H9 (cell line): ENCODE measurements around the gene GCN1. TPM values are rescaled to one million over a fixed set of nuclear protein-coding genes. Genes with fewer than 3 reads are reported as not detected.

Source experiments
- DNase-seq: peaks from one replicate; pipeline ENCODE4 v3.0.0-alpha.2; 2017
- H2AFZ ChIP-seq: one replicate; pipeline ENCODE4 v1.6.1; 2013; ENCODE audit warnings: mild to moderate bottlenecking, low read length, control low read depth, moderate library complexity
- H2AK5ac ChIP-seq: 2 replicates; pipeline ENCODE4 v1.6.1; 2013; ENCODE audit warnings: low read length, control low read depth, mixed read lengths; ENCODE audit not compliant: insufficient read length
- H2BK120ac ChIP-seq: one replicate; pipeline ENCODE4 v1.6.1; 2013; ENCODE audit warnings: low read depth, mild to moderate bottlenecking, low read length, control low read depth, inconsistent platforms; ENCODE audit not compliant: poor library complexity, severe bottlenecking
- H2BK12ac ChIP-seq: 2 replicates; pipeline ENCODE4 v1.6.1; 2013; ENCODE audit warnings: low read length, control low read depth, mixed read lengths, low read depth; ENCODE audit not compliant: insufficient read length
- H2BK15ac ChIP-seq: 2 replicates; pipeline ENCODE4 v1.6.1; 2013; ENCODE audit warnings: low read depth, low read length, control low read depth
- H2BK20ac ChIP-seq: one replicate; pipeline ENCODE4 v1.6.1; 2013; ENCODE audit warnings: low read depth, mild to moderate bottlenecking, low read length, control low read depth, inconsistent platforms; ENCODE audit not compliant: poor library complexity, severe bottlenecking
- H2BK5ac ChIP-seq: 2 replicates; pipeline ENCODE4 v1.6.1; 2013; ENCODE audit warnings: low read length, control low read depth, mixed read lengths; ENCODE audit not compliant: insufficient read length
- H3K14ac ChIP-seq: 2 replicates; pipeline ENCODE4 v1.6.1; 2013; ENCODE audit warnings: low read length, control low read depth; ENCODE audit not compliant: insufficient read depth
- H3K18ac ChIP-seq: 2 replicates; pipeline ENCODE4 v1.6.1; 2013; ENCODE audit warnings: low read depth, mild to moderate bottlenecking, mixed read lengths, low read length, control low read depth; ENCODE audit not compliant: insufficient read length
- H3K23ac ChIP-seq: 2 replicates; pipeline ENCODE4 v1.6.1; 2013; ENCODE audit warnings: low read length, control low read depth, mixed read lengths, low read depth; ENCODE audit not compliant: insufficient read length
- H3K23me2 ChIP-seq: 2 replicates; pipeline ENCODE4 v1.6.1; 2013; ENCODE audit warnings: low read depth, mild to moderate bottlenecking, mixed read lengths, low read length, control low read depth; ENCODE audit not compliant: insufficient read length, poor library complexity, severe bottlenecking
- H3K27ac ChIP-seq: 2 replicates; pipeline ENCODE4 v1.5.1; 2013; ENCODE audit warnings: low read length, control low read depth, mixed read lengths, low read depth; ENCODE audit not compliant: insufficient read length
- H3K27me3 ChIP-seq: 2 replicates; pipeline ENCODE4 v1.6.1; 2013; ENCODE audit warnings: low read length, control low read depth, inconsistent platforms; ENCODE audit not compliant: insufficient read depth
- H3K4ac ChIP-seq: 2 replicates; pipeline ENCODE4 v1.6.1; 2013; ENCODE audit warnings: low read depth, mild to moderate bottlenecking, control low read depth, inconsistent platforms, low read length, moderate library complexity
- H3K4me1 ChIP-seq: 2 replicates; pipeline ENCODE4 v1.6.1; 2013; ENCODE audit warnings: low read length, control low read depth, inconsistent platforms; ENCODE audit not compliant: insufficient read depth
- H3K4me2 ChIP-seq: 2 replicates; pipeline ENCODE4 v1.6.1; 2013; ENCODE audit warnings: low read length, control low read depth, mixed read lengths; ENCODE audit not compliant: insufficient read length, insufficient read depth
- H3K56ac ChIP-seq: 2 replicates; pipeline ENCODE4 v1.6.1; 2013; ENCODE audit warnings: low read depth, mild to moderate bottlenecking, mixed read lengths, low read length, control low read depth; ENCODE audit not compliant: insufficient read length
- H3K79me1 ChIP-seq: 2 replicates; pipeline ENCODE4 v1.6.1; 2013; ENCODE audit warnings: low read depth, mild to moderate bottlenecking, moderate library complexity, low read length, control low read depth, inconsistent platforms; ENCODE audit not compliant: insufficient read depth, poor library complexity, severe bottlenecking
- H3K79me2 ChIP-seq: 2 replicates; pipeline ENCODE4 v1.6.1; 2013; ENCODE audit warnings: low read length, control low read depth, inconsistent platforms; ENCODE audit not compliant: insufficient read depth
- H3K9ac ChIP-seq: 2 replicates; pipeline ENCODE4 v1.6.1; 2013; ENCODE audit warnings: low read length, control low read depth, mixed read lengths; ENCODE audit not compliant: insufficient read length; ENCODE audit errors: extremely low read depth
- H3K9me3 ChIP-seq: one replicate; pipeline ENCODE4 v1.6.1; 2013; ENCODE audit warnings: low read depth, low read length, inconsistent platforms; ENCODE audit not compliant: control insufficient read depth
- H3T11ph ChIP-seq: one replicate; pipeline ENCODE4 v1.6.1; 2013; ENCODE audit warnings: mild to moderate bottlenecking, low read length, control low read depth, inconsistent platforms
- H4K20me1 ChIP-seq: one replicate; pipeline ENCODE4 v1.6.1; 2013; ENCODE audit not compliant: control insufficient read depth, insufficient read length, insufficient read depth
- H4K5ac ChIP-seq: 2 replicates; pipeline ENCODE4 v1.6.1; 2013; ENCODE audit warnings: low read depth, mild to moderate bottlenecking, mixed read lengths, low read length, control low read depth; ENCODE audit not compliant: insufficient read length
- H4K8ac ChIP-seq: replicated peaks from 2 replicates; pipeline ENCODE4 v1.6.1; 2013; ENCODE audit warnings: low read length, control low read depth, mixed read lengths, low read depth; ENCODE audit not compliant: insufficient read length
- H4K91ac ChIP-seq: 2 replicates; pipeline ENCODE4 v1.6.1; 2013; ENCODE audit warnings: low read depth, mild to moderate bottlenecking, moderate library complexity, mixed read lengths, low read length, control low read depth; ENCODE audit not compliant: insufficient read length
- H3K27ac Mint-ChIP-seq, 3 experiments: 2 replicates in 2 of 3; 3 replicates in 1 of 3; pipeline ENCODE4 v1.8.0; 2020 to 2021; ENCODE audit warnings: mixed read lengths in 3 of 3, mild to moderate bottlenecking in 1 of 3, moderate library complexity in 1 of 3
- H3K27me3 Mint-ChIP-seq: 2 replicates; pipeline ENCODE4 v1.8.0; 2021; ENCODE audit warnings: low read depth, mild to moderate bottlenecking, moderate library complexity, mixed read lengths
- H3K36me3 Mint-ChIP-seq, 3 experiments: 2 replicates in 2 of 3; 3 replicates in 1 of 3; pipeline ENCODE4 v1.8.0; 2020 to 2021; ENCODE audit warnings: low read depth in 3 of 3, mixed read lengths in 3 of 3; ENCODE audit not compliant: insufficient read depth in 1 of 3
- H3K4me1 Mint-ChIP-seq, 2 experiments: 2 replicates each; pipeline ENCODE4 v1.8.0; 2020; ENCODE audit warnings: mixed read lengths in 2 of 2
- H3K4me3 Mint-ChIP-seq, 2 experiments: 2 replicates in 1 of 2; 3 replicates in 1 of 2; pipeline ENCODE4 v1.8.0; 2020 to 2021; ENCODE audit warnings: mild to moderate bottlenecking in 2 of 2, mixed read lengths in 2 of 2, moderate library complexity in 1 of 2
- H3K9me3 Mint-ChIP-seq, 2 experiments: 2 replicates in 1 of 2; 3 replicates in 1 of 2; pipeline ENCODE4 v1.8.0; 2020; ENCODE audit warnings: mild to moderate bottlenecking in 2 of 2, mixed read lengths in 2 of 2, moderate library complexity in 1 of 2
- WGBS: extraction: QIAGEN DNeasy Blood & Tissue Kit; methylation state at CpG from one replicate; pipeline ENCODE4 v1.1.7; 2013; ENCODE audit warnings: missing lambda C conversion rate, low lambda C conversion rate, mixed read lengths; ENCODE audit not compliant: insufficient read length; ENCODE audit errors: extremely low coverage; 5-methylcytosine and 5-hydroxymethylcytosine counted together
- total RNA-seq: library from RNA; stranded (reverse); gene quantifications from 2 replicates; pipeline ENCODE4 v1.2.1, GENCODE V29; 2021
- TF ChIP-seq, protein P1 (sequence below): fragments of 200-600 bp; sonication (generic); conservative IDR thresholded peaks from 3 replicates; pipeline ENCODE4 v1.8.0; 2021; ENCODE audit warnings: antibody characterized with exemption, mild to moderate bottlenecking

The GCN1 gene
- total RNA-seq, 1 experiment from 2014 or later, result 137 TPM

DNA sequence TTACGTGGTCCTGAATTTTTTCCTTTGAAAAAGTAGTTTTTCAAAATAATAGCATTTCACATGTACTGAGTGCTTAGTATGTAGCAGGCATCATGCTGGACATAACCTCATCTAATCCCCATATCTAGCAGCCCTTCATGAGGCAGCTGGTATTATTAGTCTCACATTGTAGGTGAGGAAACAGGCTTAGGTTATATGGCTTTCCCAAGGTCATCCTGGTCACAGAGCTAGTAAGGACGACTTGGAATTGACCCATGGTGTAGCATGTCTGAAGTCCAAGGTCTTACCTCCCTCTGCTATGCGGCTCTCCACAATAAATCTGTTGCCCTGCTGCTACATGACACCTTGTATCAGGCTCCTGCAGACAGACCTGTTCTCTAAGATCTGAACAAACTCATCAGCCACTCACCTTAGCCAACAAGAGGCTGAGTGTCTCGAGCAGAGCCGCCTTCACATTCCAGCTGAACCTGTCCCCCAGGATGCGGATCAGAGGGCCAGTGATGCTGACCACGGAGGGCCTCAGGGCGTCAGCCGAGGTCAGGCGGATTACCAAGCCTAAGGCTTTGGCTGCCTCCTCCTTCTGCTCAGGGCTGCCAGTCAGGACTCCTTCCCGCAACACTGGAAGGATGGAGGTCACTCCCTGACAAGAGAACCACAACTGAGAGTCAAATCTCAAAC lies 58.3 kb downstream of the GCN1 start:
- Histone ChIP-seq H2AK5ac (no peak overlapping the region), H2BK12ac (no peak overlapping the region), H3T11ph (no peak overlapping the region), H3K4me2 (no peak overlapping the region), H2BK5ac (no peak overlapping the region), H3K27me3 (no peaks in the 10 kb centered on the region), H4K91ac (no peak overlapping the region), H3K56ac (no peak overlapping the region), H4K20me1 (no peaks in the 10 kb centered on the region), H3K9ac (no peak overlapping the region), H3K4ac (no peak overlapping the region), H2BK15ac (no peak overlapping the region), H4K5ac (no peak overlapping the region), H2BK120ac (no peak overlapping the region), H2AFZ (no peak overlapping the region), H4K8ac (no peak overlapping the region), H3K79me2 (no peaks in the 10 kb centered on the region), H3K79me1 (no peaks in the 10 kb centered on the region), H3K23me2 (no peaks in the 10 kb centered on the region), H3K18ac (no peak overlapping the region), H3K4me1 (no peaks in the 10 kb centered on the region), H3K23ac (no peak overlapping the region), H3K14ac (no peak overlapping the region), H2BK20ac (no peak overlapping the region), H3K9me3 (no peaks in the 10 kb centered on the region), H3K27ac (no peak overlapping the region)
- WGBS, result 100% methylated on average over 1 of the region's 11 CpGs
- no peak overlapping the region for H3K27ac Mint-ChIP-seq
- TF ChIP-seq, protein P1, sequence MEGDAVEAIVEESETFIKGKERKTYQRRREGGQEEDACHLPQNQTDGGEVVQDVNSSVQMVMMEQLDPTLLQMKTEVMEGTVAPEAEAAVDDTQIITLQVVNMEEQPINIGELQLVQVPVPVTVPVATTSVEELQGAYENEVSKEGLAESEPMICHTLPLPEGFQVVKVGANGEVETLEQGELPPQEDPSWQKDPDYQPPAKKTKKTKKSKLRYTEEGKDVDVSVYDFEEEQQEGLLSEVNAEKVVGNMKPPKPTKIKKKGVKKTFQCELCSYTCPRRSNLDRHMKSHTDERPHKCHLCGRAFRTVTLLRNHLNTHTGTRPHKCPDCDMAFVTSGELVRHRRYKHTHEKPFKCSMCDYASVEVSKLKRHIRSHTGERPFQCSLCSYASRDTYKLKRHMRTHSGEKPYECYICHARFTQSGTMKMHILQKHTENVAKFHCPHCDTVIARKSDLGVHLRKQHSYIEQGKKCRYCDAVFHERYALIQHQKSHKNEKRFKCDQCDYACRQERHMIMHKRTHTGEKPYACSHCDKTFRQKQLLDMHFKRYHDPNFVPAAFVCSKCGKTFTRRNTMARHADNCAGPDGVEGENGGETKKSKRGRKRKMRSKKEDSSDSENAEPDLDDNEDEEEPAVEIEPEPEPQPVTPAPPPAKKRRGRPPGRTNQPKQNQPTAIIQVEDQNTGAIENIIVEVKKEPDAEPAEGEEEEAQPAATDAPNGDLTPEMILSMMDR, result no peak
- H3K9me3 Mint-ChIP-seq, result no peaks in the 10 kb centered on the region
- no peaks in the 10 kb centered on the region for H3K27me3 Mint-ChIP-seq
- H3K4me3 Mint-ChIP-seq, result no peak overlapping the region
- peaks cover 64 to 97% (median 97%) of the 10 kb centered on the region in 3 experiments; a peak in 6 of 7 replicates for H3K36me3 Mint-ChIP-seq
- H3K4me1 Mint-ChIP-seq, result no peaks in the 10 kb centered on the region
- no peak for DNase-seq
